ENCODE results near the gene GPAT3. TPM values are rescaled to one million over a fixed set of nuclear protein-coding genes. Genes with fewer than 3 reads are reported as not detected.
A peak's percentile ranks its signal among the peaks of the same experiment; 100 is the strongest.
"Not testable (repeated sequence)": the region's sequence is repeated elsewhere in the genome, so short reads cannot be mapped to it uniquely, and the experiment has no call there.

Gene GPAT3
- total and polyA plus RNA-seq, 2 donors from 2014 or later: 11.4 to 25.3 TPM

DNA sequence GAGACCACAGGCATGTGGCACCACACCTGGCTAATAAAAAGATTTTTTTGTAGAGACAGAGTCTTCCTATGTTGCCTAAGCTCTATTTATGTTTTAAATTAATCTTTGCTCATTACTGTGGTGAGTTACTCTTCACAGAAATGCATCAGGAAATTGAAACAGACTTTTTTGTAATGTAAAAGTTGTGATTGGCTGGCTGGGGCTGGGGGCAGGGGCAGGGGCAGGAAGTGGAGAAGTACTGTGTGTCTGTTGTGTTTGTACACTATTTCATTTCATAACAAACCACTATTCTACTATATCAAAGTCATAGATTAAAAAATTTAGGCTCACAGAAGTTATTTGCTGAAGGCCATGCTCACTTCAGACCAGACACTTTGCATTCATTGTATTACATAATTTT is 31.9 kb upstream of the GPAT3 start:
- FAIRE-seq: no peak
- DNase-seq: no peak
- intact Hi-C loops (cut with DNase I): no loop called here
- no peaks in the 10 kb centered on the region for H3K36me3 ChIP-seq (ENCODE audit: control insufficient read depth in 2 of 3, insufficient read depth in 3 of 3, low read length in 3 of 3)
- H3K4me1 ChIP-seq (ENCODE audit: control insufficient read depth in 2 of 3, insufficient read depth in 2 of 3, low read depth in 1 of 3, low read length in 3 of 3): no peaks in the 10 kb centered on the region
- H3K4me3 ChIP-seq (ENCODE audit: low read length in 3 of 3): no peak overlapping the region
- TF ChIP-seq, protein P1, sequence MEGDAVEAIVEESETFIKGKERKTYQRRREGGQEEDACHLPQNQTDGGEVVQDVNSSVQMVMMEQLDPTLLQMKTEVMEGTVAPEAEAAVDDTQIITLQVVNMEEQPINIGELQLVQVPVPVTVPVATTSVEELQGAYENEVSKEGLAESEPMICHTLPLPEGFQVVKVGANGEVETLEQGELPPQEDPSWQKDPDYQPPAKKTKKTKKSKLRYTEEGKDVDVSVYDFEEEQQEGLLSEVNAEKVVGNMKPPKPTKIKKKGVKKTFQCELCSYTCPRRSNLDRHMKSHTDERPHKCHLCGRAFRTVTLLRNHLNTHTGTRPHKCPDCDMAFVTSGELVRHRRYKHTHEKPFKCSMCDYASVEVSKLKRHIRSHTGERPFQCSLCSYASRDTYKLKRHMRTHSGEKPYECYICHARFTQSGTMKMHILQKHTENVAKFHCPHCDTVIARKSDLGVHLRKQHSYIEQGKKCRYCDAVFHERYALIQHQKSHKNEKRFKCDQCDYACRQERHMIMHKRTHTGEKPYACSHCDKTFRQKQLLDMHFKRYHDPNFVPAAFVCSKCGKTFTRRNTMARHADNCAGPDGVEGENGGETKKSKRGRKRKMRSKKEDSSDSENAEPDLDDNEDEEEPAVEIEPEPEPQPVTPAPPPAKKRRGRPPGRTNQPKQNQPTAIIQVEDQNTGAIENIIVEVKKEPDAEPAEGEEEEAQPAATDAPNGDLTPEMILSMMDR (IDR thresholded peaks at IDR 0.05; ENCODE audit: borderline replicate concordance, extremely low read depth, insufficient read depth): no peak
- H3K27ac ChIP-seq (ENCODE audit: low read depth in 2 of 2, low read length in 2 of 2): no peak overlapping the region
- no peaks in the 10 kb centered on the region for H3K27me3 ChIP-seq (ENCODE audit: control insufficient read depth, insufficient read depth, low read length)
- H3K9me3 ChIP-seq (ENCODE audit: control insufficient read depth in 2 of 3, insufficient read depth in 1 of 3, low read length in 3 of 3): no peaks in the 10 kb centered on the region
- H3K9ac ChIP-seq (ENCODE audit: low read length in 3 of 3): no peak overlapping the region

DNA sequence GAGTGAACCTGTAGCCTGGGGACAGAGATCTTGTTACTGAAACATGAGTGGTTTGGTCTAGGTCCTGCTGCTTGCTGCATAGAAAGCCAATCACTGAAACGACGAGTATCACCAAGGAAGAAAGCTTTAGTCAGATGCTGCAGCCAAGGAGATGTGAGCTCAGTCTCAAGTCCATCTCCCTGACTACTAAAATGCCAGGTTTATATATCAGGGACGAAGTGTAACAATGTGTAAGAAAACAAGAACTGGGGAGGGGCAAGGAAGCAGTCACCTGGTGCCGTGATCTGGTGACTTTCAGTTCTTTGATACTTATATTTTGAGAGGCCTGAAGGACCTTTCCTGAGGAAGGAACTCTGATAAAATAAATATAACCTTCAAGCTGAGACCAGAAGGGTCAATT is 31.4 kb upstream of the GPAT3 start:
- peak in 2 of 5 donors; percentile 22 to 25 for DNase-seq
- FAIRE-seq: no peak
- H3K4me1 ChIP-seq (ENCODE audit: control insufficient read depth in 2 of 3, insufficient read depth in 2 of 3, low read depth in 1 of 3, low read length in 3 of 3): no peaks in the 10 kb centered on the region
- H3K27ac ChIP-seq (ENCODE audit: low read depth in 2 of 2, low read length in 2 of 2): no peak overlapping the region
- no peaks in the 10 kb centered on the region for H3K27me3 ChIP-seq (ENCODE audit: control insufficient read depth, insufficient read depth, low read length)
- H3K9me3 ChIP-seq (ENCODE audit: control insufficient read depth in 2 of 3, insufficient read depth in 1 of 3, low read length in 3 of 3): no peaks in the 10 kb centered on the region
- no peak overlapping the region for H3K4me3 ChIP-seq (ENCODE audit: low read length in 3 of 3)
- H3K36me3 ChIP-seq (ENCODE audit: control insufficient read depth in 2 of 3, insufficient read depth in 3 of 3, low read length in 3 of 3): no peaks in the 10 kb centered on the region
- no peak overlapping the region for H3K9ac ChIP-seq (ENCODE audit: low read length in 3 of 3)
- TF ChIP-seq, protein P1 (IDR thresholded peaks at IDR 0.05; ENCODE audit: borderline replicate concordance, extremely low read depth, insufficient read depth): no peak
- intact Hi-C loops (cut with DNase I): no loop called here

DNA sequence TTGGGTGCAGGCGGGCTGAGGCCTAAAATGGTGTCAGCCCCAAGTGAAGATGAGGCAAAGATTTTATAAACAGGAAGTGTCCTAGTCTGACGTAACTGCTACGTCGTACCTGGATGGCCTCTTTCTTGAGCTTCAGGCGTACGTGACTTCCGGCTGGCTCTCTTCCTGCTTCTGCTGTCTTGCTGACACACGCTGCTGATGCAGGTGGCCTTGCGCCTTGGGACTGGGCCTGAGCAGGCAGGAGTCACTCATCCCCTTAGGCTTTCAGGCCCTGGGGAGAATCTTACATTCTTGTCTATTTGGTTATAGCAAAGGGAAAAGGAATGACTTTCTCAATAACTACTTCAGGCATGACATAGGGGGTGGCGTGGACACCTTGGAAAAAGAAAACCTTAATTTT is 30.9 kb upstream of the GPAT3 start:
- DNase-seq (no peak), FAIRE-seq (no peak)
- no peaks in the 10 kb centered on the region for H3K4me1 ChIP-seq (ENCODE audit: control insufficient read depth in 2 of 3, insufficient read depth in 2 of 3, low read depth in 1 of 3, low read length in 3 of 3)
- H3K27ac ChIP-seq (ENCODE audit: low read depth in 2 of 2, low read length in 2 of 2): no peak overlapping the region
- intact Hi-C loops (cut with DNase I): loop anchor here (5.0 kb wide), 1 partner anchor 137 kb away; no protein-coding TSS in a partner anchor
- no peaks in the 10 kb centered on the region for H3K36me3 ChIP-seq (ENCODE audit: control insufficient read depth in 2 of 3, insufficient read depth in 3 of 3, low read length in 3 of 3)
- H3K4me3 ChIP-seq (ENCODE audit: low read length in 3 of 3): no peak overlapping the region
- H3K9me3 ChIP-seq (ENCODE audit: control insufficient read depth in 2 of 3, insufficient read depth in 1 of 3, low read length in 3 of 3): no peaks in the 10 kb centered on the region
- TF ChIP-seq, protein P1 (IDR thresholded peaks at IDR 0.05; ENCODE audit: borderline replicate concordance, extremely low read depth, insufficient read depth): no peak
- no peaks in the 10 kb centered on the region for H3K27me3 ChIP-seq (ENCODE audit: control insufficient read depth, insufficient read depth, low read length)
- no peak overlapping the region for H3K9ac ChIP-seq (ENCODE audit: low read length in 3 of 3)

DNA sequence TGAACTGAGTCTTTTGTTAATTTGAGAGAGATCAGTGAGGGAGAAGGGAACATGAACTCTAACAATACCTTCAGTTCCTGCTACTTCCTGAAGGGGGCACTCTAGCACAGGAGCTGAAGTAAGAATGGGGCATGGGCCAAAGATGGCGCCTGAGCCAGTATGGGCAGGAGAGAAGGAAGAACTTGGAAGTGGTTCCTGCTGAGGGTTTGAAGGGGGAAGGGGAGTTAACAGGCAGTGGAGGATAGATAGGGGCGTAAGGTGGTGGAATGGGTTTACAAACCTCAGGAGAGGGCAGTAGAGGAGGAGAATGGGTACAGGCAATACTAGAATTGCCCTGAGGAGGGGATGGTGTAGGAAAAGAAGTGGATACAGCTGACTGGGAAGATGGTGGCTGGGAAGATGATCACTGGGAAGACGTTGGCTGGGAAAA is 26.7 kb upstream of the GPAT3 start:
- not testable (repeated sequence) for H3K4me1 ChIP-seq (ENCODE audit: control insufficient read depth in 2 of 3, insufficient read depth in 2 of 3, low read depth in 1 of 3, low read length in 3 of 3); H3K27me3 ChIP-seq (ENCODE audit: control insufficient read depth, insufficient read depth, low read length); H3K9me3 ChIP-seq (ENCODE audit: control insufficient read depth in 2 of 3, insufficient read depth in 1 of 3, low read length in 3 of 3); H3K9ac ChIP-seq (ENCODE audit: low read length in 3 of 3); H3K27ac ChIP-seq (ENCODE audit: low read depth in 2 of 2, low read length in 2 of 2); H3K36me3 ChIP-seq (ENCODE audit: control insufficient read depth in 2 of 3, insufficient read depth in 3 of 3, low read length in 3 of 3); FAIRE-seq; H3K4me3 ChIP-seq (ENCODE audit: low read length in 3 of 3)
- TF ChIP-seq, protein P1 (IDR thresholded peaks at IDR 0.05; ENCODE audit: borderline replicate concordance, extremely low read depth, insufficient read depth): peak; percentile 53
- peak in 1 of 5 donors; percentile 8 for DNase-seq
- intact Hi-C loops (cut with DNase I): loop anchor here (5.0 kb wide), 1 partner anchor 133 kb away; no protein-coding TSS in a partner anchor
